GM18511 (cell line): Measurements from ENCODE around the gene DIABLO.
"Not testable (repeated sequence)": the region's sequence is repeated elsewhere in the genome, so short reads cannot be mapped to it uniquely, and the experiment has no call there.

Experiments
- ATAC-seq: cut with Tn5 transposase; IDR thresholded peaks from one replicate; pipeline ENCODE4 v1.9.1; 2021; ENCODE audit warnings: mild to moderate bottlenecking, moderate library complexity; ENCODE audit not compliant: unreplicated experiment

The DIABLO gene

GRCh38 chr12:122225683-122226365, at the start of gene DIABLO:
Gene DIABLO (minus strand): TSS chr12:122226052. CDS start chr12:122226014, 38 bp downstream.
- ATAC-seq: peak; percentile 89

DNA sequence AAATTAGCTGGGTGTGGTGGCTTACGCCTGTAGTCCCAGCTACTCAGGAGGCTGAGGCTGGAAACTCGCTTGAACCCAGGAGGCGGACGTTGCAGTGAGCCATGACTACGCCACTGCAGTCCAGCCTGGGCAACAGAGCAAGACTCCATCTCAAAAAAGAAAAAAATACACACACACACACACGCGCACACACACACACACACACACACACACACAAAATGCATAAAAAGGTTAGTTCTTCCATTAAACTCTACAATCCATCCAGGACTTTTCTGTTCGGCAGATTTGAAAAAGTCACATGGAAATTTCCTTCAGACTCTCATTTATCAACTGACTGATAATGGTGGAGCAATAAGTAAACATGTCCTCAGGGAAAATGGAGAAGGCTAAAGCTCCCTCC, 49.6 kb upstream of the DIABLO start:
- ATAC-seq: no peak

DNA sequence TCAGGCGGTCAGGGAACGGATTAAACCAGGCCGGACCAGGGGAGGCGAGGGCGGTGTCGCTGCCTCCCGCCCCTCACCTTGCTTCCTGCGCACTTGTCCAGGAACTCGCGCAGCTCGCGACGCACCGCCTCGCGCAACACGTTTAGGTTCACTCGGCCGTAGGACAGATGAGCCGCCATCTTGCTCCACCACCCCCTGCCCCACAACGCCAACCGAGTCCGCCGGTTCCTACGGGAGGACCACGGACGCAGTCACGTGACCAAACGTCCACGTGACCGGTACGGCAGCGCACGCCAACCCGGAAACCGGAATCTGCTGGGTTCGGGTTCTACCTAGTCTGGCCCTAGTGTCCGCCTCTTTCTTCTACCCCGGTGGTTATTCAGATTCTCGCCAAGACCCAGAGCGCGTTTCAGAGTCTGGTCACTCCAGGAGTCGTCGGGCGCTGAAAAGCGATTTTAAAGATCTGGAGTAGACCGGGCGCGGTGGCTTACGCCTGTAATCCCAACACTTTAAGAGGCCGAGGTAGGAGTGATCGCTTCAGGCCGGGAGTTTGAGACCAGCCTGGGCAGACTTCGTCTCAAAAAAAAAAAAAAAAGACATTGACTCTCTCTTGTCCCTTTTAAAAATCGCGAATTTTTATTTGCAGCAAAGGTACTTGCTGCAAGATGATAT, 40.5 kb upstream of the DIABLO start, which contains the start of gene VPS33A:
Gene VPS33A, minus strand, starts transcription at position 265 of the 672 bp plus-strand sequence. Its CDS starts 86 bp downstream, at position 179.
- ATAC-seq: peak; percentile 94

DNA sequence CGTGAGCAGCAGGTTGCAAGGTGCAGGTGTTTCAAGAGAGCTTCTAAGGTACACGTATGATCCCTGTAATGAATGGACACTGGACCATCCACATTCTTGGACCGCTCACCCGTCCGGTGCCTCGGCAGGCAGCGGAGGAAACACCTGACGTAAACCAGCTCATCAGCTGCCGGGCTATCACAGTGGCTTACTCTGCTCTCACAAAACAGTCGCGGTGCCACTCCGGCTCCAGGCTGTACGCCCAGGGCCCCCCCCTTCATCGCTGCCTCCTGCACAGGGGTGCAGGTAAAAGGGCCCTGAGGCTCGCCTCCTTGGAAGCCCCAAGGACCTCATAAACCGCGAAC, 40.0 kb upstream of the DIABLO start:
- peak; percentile 39 for ATAC-seq

DNA sequence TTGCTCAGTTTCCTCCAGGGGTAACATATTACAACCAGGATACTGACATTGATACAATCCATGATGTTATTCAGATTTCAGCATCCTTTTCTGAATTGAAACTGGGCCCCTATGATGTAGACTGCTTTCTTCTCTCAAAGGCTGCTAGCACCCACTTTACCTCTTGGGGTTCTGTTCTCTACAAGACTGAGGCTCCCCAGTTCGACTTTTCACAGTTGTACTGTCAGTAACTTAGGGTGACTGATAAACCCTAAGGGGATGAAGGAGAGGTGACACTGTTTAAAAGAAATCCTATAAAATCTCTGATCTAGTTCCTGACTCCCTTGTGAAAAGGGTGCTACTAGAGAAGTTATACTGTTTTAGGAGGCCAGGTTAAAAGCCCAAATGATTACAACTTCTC, 39.6 kb upstream of the DIABLO start:
- ATAC-seq: no peak

GRCh38 chr12:122260735-122261134, 34.9 kb upstream of the DIABLO start:
- ATAC-seq: not testable (repeated sequence)

DNA sequence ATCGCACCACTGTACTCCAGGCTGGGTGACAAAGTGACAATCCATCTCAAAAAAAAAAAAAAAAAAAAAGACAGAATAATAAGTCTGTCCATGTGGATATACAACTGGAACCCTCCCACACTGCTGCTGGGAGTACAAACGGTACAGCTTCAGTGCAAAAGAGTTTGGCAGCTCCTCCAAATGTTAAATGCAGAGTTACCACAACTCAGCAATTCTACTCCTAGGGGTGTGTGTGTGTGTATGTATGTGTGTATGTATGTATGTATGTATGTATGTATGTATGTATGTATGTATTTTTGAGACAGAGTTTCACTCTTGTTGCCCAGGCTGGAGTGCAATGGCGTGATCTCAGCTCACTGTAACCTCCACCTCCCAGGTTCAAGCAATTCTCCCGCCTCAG, 33.1 kb upstream of the DIABLO start:
- not testable (repeated sequence) for ATAC-seq

DNA sequence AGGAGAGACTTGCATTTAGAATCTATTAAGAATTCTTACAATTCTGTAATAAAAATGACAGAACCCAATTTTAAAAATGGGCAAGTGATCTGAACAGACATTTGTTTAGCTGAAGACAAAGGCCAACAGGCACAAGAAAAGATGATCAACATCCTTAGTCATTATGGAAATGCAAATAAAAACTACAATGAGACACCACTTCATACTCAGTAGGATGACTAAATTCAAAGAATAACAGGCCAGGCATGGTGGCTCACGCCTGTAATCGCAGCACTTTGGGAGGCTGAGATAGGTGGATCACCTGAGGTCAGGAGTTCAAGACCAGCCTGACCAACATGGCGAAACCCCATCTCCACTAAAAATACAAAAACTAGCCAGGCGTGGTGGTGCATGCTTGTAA, 32.6 kb upstream of the DIABLO start:
- not testable (repeated sequence) for ATAC-seq

GRCh38 chr12:122250536-122250935, 24.7 kb upstream of the DIABLO start:
- no peak for ATAC-seq

- no peak for ATAC-seq
Measured at GRCh38 chr12:122250047-122250446, 24.2 kb upstream of the DIABLO start.

DNA sequence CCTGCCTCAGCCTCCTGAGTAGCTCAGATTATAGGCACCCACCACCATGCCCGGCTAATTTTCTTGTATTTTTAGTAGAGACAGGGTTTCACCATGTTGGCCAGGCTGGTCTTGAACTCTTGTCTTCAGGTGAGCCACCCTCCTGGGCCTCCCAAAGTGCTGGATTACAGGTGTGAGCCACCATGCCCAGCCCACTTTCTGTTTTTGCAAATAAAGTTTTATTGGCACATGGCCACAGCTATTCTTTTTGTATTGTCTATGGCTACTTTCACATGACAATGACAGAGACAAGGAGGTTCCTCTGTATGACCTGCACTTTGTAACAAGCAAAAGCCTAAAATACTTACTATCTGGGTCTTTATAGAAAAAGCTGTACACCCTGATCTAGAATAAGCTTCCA, 19.7 kb upstream of the DIABLO start:
- no peak for ATAC-seq

DNA sequence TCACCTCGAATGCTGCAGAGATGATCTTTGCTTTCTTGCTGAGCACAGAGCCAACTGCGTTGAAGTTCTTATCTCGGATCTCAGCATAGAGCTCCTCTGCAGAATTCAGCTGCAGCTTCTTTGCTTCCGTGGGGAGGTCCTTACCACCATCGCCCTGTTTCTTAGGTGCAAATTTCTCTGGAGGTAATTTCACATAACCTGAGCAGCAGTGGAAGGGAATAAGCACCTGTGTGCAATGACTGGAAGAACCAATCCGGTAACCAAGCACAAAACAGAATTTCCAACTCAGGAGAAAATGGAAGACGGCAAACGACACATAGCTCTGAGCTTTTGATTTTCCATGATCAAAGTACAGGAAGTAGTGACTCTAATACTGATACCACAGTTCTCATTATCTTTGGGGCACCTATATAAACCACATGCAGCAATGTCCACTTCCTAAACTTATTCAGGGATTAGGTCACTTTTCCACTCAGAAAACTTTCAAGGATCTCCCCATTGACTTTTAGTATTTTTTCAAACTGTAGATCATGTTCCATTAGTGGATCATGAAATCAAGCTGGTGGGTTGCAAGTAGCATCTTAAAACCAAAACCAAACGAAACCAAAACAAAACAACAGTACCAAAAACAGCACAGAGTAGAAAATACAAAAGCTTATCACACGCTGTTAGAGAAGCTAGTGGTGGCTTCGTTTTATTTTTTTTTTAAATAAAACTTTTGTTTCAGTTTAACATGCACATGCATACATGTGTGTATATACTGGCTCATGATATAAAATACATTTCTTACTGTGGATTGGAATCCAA, 18.9 kb upstream of the DIABLO start:
- no peak for ATAC-seq

DNA sequence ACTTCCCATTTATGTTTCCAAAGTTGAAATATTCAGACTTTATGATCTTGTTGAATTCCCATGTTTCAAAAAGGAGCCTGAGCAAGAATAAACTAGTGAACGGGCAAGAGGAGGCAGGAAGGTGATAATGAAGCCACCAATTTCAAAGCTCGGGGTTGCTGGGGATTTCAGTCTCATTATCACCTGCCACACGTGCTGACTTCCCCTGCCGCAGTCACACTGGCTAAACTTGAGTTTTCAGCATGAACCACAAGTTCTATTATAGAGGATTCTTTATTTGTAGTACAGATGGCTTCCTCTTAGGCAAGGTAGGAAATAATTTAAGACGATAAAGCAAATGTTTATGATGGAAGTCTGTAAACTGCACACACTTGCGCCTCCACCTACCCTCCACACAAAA, 18.1 kb upstream of the DIABLO start:
- ATAC-seq: no peak

- ATAC-seq: no peak
Measured at GRCh38 chr12:122238861-122239260, 13.0 kb upstream of the DIABLO start.

GRCh38 chr12:122235741-122236140, 9.9 kb upstream of the DIABLO start:
- no peak for ATAC-seq

- ATAC-seq: no peak
Measured at GRCh38 chr12:122232691-122233090, 6.8 kb upstream of the DIABLO start.

DNA sequence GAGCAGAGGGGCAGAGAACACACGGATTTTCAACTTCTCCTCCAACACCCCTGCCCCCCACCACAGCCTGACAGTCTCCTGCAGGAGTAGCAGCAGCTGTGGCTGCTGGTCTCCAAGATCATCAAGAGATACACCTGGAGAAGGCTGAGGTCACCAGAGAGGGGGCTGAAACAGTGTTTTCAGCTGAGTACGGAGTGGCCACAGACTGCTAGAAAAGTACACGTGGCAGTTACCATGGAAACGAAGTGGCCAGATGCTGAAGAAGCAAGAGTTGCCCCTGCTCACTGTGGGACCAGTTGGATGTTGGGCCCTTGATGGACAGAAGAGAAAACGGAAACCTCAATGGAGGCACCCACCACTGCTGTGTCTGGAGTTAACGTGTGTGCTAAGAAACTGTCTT, 4.9 kb upstream of the DIABLO start:
- no peak for ATAC-seq

DNA sequence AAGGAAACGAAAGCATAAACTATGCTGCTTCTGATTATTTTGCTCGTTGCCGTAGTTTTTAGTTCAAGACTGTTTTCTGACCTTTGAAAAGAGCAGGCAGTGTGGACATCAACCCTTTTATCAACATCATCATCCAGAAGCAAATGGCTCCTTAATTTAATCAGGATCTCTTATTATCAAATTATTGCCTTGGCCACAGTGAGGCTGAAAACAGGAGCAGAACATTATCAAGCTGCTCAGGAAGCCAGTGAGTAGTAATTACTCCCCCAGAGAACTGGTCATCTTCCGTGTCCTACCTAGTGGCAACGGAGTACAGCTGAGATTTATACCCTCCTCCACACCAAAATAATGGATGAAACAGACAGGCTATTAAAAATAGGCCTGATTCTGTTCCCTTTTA, 2.2 kb upstream of the DIABLO start:
- no peak for ATAC-seq

DNA sequence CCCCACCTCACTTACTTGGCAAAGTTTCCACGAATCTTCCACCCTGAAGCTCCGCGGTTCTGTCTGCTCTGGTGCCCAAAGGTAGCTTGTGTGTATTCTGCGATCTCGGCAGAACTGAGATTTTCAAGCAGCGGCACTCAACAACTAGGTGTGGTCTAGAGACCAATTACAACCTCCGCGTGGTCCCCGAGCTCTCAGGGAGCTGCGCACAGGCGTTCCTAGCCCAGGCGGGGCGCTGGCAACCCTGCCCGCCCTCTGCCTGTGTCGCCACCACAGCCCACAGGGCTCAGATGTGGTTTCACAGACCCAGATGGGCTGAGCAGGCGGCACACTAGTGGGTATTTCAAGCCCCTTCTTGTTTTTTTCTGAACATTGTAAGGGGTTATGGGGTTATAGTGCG, 1.5 kb upstream of the DIABLO start:
- no peak for ATAC-seq

- no peak for ATAC-seq
Measured at GRCh38 chr12:122226366-122227125, 694 bp upstream of the DIABLO start.

DNA sequence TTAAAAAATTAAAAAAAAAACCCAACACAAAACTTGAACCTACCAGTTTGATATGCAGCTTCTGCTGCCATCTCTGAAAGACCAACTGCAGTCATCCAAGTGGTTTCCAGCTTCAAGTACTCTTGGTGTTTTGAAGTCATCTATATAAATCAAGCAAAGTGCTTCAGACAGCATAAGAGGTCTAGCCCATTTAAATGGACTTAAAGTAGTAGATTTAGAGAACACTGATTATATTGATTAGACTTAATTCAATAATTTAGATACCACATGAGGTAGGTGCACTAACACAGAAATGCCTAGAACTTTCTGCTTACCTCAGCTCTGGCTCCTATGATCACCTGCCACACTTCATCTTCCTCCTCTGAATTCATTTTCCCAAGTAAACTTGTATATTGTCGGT, 9.4 kb downstream of the DIABLO start:
- ATAC-seq: no peak
